Measurements from ENCODE around the gene RFLNA.
"Not testable (repeated sequence)": the region's sequence is repeated elsewhere in the genome, so short reads cannot be mapped to it uniquely, and the experiment has no call there.

The RFLNA gene

DNA sequence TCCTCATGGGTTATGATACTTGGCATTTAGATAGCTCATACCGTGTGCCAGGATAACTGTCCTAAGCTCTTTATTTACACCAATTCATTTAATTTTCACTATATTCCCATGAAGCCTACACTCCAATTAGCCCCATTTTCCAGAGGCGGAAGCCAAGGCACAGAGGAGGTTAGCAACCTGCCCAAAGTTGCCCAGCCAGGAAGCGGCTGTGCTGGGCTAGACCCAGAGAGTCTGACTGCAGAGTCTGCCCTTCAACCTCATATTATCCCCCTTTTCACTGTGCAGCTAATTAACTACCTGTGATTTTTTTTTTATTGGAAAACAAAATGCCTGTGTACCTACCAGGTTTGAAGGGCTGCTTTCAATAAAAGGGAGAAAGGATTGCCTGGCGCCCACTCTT lies 2.5 kb downstream of the RFLNA start:
- DNase-seq (ENCODE audit: low spot score), result no peak
- ChIA-PET POLR2A (ENCODE audit: low non-redundant PET) (no interaction called here), CTCF (no interaction called here)
- H3K27ac ChIP-seq, result no peak overlapping the region
- TF ChIP-seq, protein P1, sequence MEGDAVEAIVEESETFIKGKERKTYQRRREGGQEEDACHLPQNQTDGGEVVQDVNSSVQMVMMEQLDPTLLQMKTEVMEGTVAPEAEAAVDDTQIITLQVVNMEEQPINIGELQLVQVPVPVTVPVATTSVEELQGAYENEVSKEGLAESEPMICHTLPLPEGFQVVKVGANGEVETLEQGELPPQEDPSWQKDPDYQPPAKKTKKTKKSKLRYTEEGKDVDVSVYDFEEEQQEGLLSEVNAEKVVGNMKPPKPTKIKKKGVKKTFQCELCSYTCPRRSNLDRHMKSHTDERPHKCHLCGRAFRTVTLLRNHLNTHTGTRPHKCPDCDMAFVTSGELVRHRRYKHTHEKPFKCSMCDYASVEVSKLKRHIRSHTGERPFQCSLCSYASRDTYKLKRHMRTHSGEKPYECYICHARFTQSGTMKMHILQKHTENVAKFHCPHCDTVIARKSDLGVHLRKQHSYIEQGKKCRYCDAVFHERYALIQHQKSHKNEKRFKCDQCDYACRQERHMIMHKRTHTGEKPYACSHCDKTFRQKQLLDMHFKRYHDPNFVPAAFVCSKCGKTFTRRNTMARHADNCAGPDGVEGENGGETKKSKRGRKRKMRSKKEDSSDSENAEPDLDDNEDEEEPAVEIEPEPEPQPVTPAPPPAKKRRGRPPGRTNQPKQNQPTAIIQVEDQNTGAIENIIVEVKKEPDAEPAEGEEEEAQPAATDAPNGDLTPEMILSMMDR (conservative IDR thresholded peaks at IDR 0.05; ENCODE audit: low read depth), result no peak

DNA sequence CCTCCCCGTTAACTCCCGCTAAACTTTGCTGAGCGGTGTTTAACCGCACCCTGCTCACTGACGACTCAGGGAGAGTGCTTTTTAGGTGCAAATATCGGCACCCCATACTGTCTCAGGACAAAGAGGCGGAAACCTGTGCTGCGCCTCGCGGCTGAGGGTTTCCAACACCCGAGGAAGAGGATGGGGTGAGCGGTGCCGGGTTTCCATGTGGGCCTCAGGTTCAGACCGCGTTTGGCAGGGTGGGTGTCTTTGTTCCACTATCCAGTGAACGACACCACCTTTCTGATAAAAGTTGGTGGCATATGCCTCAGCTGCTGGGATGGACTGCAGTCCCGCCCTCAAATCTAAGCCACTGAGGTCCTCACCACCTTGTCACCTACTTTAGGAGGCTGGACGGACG lies 3.0 kb downstream of the RFLNA start:
- no peak for DNase-seq (ENCODE audit: low spot score)
- TF ChIP-seq, protein P1 (conservative IDR thresholded peaks at IDR 0.05; ENCODE audit: low read depth), result no peak
- ChIA-PET CTCF (interaction anchor here (0.6 kb wide), 2 partner anchors 39 to 260 kb away, joined by 4 to 5 read pairs; no protein-coding TSS in a partner anchor), POLR2A (ENCODE audit: low non-redundant PET) (no interaction called here)
- H3K27ac ChIP-seq, result no peak overlapping the region

- POLR2A ChIA-PET (ENCODE audit: low non-redundant PET), result no interaction called here
- CTCF ChIA-PET, result no interaction called here
- TF ChIP-seq, protein P1 (conservative IDR thresholded peaks at IDR 0.05; ENCODE audit: low read depth), result no peak
- no peak overlapping the region for H3K27ac ChIP-seq
- no peak for DNase-seq (ENCODE audit: low spot score)
These were observed 4.0 kb downstream of the RFLNA start for GRCh38 chr12:124298685-124299410.

DNA sequence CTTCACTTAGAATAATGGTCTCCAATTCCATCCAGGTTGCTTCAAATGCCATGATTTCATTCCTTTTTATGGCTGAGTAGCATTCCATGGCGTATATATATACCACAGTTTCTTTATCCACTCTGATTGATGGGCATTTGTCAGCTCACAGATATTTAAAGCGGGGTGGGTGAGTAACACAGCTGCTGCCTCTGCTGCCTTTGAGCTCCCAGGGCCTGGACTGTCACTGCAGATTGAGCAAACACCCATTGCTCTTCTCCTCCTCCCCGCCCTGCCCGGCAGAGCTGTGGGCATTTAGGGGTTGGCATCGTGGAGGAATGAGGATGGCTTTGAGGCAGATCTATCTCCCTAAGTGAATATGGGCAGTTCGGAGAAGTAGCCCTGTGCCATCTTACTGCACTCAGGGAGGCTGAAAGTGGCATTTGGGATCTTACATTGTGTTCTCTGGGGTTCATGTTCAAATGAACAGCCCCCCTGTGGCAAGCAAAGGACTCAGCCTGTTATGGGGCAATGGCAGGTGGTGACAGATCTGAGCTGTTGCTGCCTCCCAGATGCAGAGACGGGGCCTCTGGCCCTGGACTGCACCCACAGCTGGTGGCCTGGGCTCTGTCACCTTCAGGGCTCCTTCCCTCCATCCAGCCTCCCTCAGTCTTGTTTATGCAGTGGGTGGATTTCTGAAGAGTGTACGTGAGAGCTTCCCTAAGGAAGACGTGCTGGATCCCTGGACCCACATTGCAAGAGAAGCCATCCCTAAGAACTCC lies 4.9 kb downstream of the RFLNA start:
- TF ChIP-seq, protein P1 (conservative IDR thresholded peaks at IDR 0.05; ENCODE audit: low read depth), result no peak
- H3K27ac ChIP-seq, result no peak overlapping the region

DNA sequence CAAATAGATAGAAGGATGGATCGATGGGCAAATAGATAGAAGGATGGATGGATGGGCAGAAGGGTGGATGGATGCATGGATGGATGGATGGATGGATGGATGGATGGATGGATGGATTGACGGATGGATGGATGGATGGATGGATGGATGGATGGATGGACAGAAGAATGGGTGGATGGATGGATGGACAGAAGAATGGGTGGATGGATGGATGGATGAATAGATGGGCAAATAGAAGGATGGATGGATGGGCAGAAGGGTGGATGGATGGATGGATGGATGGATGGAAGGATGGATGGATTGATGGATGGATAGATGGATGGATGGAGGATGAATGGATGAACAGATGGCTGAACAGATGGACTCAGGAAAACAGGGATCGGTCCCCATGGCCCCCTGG lies 5.8 kb downstream of the RFLNA start:
- CTCF ChIA-PET, result interaction anchor here (1.1 kb wide), 1 partner anchor 173 kb away, joined by 3 read pairs; no protein-coding TSS in a partner anchor
- H3K27ac ChIP-seq; POLR2A ChIA-PET (ENCODE audit: low non-redundant PET); DNase-seq (ENCODE audit: low spot score): not testable (repeated sequence)

More for the DNA sequence above, 4.9 kb downstream of the RFLNA start:
- CTCF ChIA-PET, result interaction anchor here (0.5 to 1.1 kb wide), 2 partner anchors 87 to 172 kb away, joined by 3 to 4 read pairs; no protein-coding TSS in a partner anchor
- POLR2A ChIA-PET (ENCODE audit: low non-redundant PET), result no interaction called here
- no peak for DNase-seq (ENCODE audit: low spot score)

DNA sequence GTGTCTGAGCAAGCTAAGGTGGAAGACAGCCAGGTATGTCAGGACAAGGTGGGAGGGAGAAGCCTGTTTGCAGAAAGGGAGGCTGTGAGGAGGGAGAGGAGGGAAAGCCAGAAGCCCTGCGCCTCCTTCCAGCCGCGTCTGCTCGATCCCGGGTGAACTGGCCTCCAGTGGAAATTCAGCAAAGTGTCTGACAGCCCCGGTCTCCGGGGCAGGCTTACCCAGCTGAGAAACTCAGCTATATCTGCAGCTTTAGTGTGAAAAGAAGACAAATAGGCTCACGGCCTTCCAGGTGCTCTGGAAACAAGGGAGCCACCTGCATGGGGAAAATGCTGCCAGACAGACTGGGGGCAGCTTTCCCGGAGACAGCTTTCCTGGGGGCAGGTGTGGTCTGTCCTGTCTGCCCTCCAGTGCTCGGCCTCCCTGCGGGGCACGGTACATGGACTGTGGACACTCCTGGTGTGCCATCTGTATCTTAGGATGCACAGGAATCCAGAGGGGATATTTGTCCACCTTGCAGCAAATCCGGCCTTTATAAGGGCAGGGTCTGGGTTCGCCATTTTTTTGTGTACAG lies 6.3 kb downstream of the RFLNA start:
- TF ChIP-seq, protein P1 (conservative IDR thresholded peaks at IDR 0.05; ENCODE audit: low read depth), result no peak
- POLR2A ChIA-PET (ENCODE audit: low non-redundant PET), result no interaction called here
- H3K27ac ChIP-seq, result no peak overlapping the region
- DNase-seq (ENCODE audit: low spot score), result no peak
- CTCF ChIA-PET, result no interaction called here
